Kidney glomerular epithelial cell (primary cell): ENCODE data around the gene ACTL7B.
A peak's percentile ranks its signal among the peaks of the same experiment; 100 is the strongest.
"Not testable (repeated sequence)": the region's sequence is repeated elsewhere in the genome, so short reads cannot be mapped to it uniquely, and the experiment has no call there.

ENCODE experiments used
- DNase-seq: peaks from one replicate; lab custom pipeline; 2025; lab: John Stamatoyannopoulos, UW

The ACTL7B gene

GRCh38 chr9:108869092-108869725, 13.4 kb upstream of the ACTL7B start:
- peak; percentile 63 for DNase-seq

DNA sequence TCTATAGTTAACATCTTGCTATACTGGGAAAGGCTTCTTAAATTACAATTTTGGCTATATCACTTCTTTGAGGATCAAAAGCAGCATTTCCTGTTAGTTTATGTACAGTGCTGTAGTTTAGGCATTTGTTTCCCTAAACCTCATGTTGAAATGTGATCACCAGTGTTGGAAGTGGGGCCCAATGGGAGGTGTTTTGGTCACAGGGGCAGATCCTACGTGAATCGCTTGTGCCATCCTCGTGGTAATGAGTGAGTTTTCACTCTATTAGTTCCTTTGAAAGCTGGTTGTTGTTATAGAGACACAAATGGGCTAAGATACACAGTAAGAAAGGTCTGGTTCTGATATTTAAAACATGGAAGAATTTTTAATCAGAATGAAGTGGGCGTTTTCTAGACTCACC, 12.0 kb upstream of the ACTL7B start:
- DNase-seq: no peak

GRCh38 chr9:108867116-108867515, 11.3 kb upstream of the ACTL7B start:
- DNase-seq: no peak

GRCh38 chr9:108866001-108866420, 10.2 kb upstream of the ACTL7B start:
- no peak for DNase-seq

DNA sequence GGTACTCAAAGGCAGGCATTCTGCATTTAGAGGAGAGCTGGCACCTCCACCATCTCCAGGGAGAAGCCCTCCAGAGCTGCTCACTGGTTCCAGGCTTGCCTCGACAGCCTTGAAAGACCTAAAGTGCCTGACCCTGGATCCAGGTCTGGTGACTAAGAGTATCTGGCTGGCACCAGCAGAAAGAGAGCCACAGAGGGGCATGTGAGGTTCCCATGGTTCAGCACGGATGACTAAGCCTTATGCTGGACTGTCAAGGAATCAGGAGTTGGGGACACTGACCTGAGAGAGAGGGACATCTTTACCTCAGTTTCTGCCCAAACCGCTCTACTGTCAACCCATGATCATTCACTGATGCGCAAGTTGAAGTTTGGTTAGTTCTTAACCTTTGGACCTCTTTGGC, 9.3 kb upstream of the ACTL7B start:
- no peak for DNase-seq

DNA sequence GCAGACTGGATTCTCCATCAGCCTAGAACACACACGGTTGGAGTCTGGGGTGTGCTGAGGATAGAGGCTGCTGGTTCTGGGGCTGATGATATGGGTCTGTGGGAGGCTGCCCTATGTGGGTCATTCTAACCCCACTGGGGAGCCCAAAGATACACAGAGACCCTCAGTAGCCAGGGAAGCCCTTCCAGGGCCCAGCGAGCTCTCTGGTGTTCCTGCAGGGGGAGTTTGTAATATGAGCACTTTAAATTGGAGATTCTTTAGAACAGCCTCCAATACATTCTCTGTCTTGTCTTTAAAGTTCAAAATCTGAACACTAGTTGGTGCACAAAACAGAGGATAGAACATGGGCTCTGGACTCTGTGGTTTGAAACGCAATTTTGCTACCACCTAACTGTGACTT, 8.7 kb upstream of the ACTL7B start:
- no peak for DNase-seq

DNA sequence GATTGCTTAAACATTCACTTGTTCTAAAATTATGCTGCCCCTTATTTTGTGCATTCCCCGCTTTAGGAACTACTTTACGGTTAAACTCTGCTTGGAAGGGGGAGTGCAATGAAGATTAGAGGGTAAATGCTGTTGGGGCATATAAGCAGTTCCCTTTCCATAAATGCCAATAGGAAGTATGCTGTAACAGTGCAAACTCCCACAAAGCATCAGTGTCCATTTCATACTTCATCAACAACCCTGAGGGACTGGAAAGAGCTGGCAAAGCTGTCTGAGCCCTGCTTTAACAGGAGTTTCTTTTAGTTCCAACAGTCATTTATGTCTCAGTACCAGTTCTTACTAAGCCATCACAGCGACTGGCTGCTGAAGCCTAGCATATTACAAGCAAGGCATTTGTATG, 8.1 kb upstream of the ACTL7B start:
- DNase-seq: no peak

- DNase-seq: no peak
These were observed 6.2 kb upstream of the ACTL7B start, which contains the start of gene ACTL7A for GRCh38 chr9:108861997-108862396. Gene ACTL7A (plus strand): TSS chr9:108862266. CDS start chr9:108862323, 57 bp downstream.

GRCh38 chr9:108861464-108861863, 5.7 kb upstream of the ACTL7B start:
- no peak for DNase-seq

GRCh38 chr9:108860764-108861163, 5.0 kb upstream of the ACTL7B start:
- no peak for DNase-seq

DNA sequence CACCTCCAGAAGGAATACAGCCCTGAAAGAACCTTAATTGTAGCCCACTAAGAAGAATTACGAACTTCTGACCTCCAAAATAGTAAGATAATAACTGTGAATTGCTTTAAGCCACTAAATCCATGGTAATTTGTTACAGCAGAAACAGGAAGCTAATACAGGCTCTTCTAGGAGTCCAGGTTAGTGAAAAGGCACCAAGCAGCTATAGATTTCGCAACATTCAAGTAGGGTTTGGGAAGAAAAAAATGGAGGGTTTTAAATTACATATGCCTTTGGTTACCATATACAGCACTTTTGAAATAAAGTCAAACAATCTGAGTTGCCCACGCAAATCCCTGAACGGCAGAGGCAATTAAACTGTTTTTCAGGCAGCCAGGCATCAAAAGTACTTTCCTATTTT, 4.6 kb upstream of the ACTL7B start:
- no peak for DNase-seq

- no peak for DNase-seq
These were observed 3.8 kb upstream of the ACTL7B start for GRCh38 chr9:108859459-108860114.

GRCh38 chr9:108857572-108857971, 1.8 kb upstream of the ACTL7B start:
- DNase-seq: no peak

- no peak for DNase-seq
These were observed 278 bp downstream of the ACTL7B start for GRCh38 chr9:108855529-108855886.

DNA sequence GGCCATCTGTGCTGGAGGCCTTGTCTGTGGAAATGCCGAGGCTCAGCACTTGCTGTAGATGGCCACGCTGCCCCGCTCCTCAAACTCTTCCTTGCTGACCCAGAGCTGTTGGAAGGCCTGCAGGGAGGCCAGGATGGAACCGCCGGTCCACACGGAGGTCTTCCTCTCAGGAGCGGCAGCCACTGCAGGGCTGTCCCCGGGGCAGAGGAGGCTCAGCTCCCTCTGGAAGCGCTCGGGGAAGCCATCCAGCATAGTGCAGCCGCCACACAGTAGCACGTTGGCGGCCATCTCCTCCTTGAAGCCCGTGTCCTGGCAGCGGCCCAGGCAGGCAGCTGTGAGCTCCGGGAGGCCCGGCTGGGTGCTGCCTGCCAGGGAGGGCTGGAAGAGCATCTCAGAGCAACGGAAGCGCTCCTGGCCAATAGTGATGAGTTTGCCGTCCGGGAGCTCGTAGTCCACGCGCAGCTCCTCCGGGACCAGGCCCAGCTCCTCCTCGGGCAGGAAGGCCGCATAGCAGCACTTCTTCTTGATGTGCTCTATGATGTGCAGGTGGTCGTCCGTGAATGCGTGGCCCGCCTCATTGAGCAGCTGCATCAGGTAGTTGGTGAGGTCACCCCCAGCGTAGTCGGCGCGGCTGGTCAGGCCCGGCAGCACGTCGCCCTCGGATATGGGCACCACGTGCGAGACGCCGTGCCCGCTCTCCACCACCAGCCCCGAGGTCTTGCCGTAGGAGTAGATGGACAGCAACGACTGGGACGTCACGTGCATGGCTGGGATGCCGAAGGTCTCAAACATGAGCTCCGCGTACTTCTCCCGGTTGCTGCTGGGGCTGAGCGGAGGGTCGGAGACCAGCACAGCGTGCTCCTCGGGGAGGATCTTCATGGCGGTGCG, 901 bp downstream of the ACTL7B start:
- DNase-seq: no peak

GRCh38 chr9:108854094-108854493, 1.7 kb downstream of the ACTL7B start:
- DNase-seq: no peak

DNA sequence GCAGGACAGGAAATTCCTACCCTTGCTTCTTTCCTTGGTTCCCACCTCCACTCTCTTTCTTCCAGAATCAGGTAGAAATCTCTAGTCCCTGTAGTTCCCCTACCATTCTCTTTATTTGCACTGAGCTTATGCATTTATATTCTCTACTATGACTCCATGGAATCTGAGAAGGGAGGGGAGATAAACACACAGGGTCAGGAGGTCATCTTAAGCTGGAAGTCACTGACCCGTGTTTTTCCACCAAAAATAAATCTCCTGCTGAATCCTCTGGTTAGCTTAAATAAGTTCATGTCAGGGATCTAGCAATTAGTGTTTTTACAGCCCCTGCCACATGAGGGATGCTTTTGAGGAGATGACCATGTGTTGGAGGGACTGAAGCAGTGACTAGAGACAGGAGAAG, 3.7 kb downstream of the ACTL7B start:
- DNase-seq: no peak

- no peak for DNase-seq
These were observed 4.6 kb downstream of the ACTL7B start for GRCh38 chr9:108851138-108851537.

DNA sequence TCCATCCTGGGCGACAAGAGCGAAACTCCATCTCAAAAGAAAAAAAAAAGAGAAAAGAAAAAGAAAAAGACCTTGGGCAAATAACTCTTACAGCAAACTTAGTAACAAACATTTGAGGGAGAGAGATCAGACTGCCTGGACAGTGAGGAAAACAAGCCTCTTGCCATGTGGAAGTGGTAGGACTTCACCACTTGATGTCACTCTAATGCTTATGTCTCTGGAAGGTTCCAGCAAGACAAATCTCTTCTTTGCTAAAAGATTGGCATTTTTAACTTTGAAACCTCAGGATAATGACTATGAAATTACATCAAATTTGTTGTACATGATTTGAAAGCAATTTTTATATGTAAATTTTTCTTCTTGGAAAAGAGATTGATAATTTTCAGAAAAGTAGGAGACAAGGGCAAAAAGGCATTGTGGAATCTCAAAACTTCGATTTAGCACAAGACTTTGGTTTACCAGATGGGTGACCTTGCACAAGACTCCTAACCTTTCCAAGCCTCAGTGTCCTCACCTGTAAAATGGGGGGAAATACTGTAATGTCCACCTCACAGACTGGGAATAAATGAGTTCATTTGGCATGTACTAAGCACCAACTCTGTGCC, 5.4 kb downstream of the ACTL7B start:
- peak; percentile 6 for DNase-seq

DNA sequence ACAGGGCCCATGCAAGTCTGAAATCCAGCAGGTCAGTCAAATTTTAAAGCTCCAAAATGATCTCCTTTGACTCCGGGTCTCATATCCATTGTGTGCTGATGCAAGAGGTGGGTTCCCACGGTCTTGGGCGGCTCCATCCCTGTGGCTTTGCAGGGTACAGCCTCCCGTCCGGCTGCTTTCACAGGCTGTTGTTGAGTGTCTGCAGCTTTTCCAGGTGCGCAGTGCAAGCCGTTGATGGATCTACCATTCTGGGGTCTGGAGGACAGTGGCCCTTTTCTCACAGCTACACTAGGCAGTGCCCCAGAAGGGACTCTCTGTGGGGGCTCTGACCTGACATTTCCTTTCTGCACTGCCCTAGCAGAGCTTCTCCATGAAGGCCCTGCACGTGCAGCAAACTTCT, 7.5 kb downstream of the ACTL7B start:
- not testable (repeated sequence) for DNase-seq

- DNase-seq: no peak
These were observed 9.8 kb downstream of the ACTL7B start for GRCh38 chr9:108845947-108846346.

GRCh38 chr9:108845507-108845906, 10.3 kb downstream of the ACTL7B start:
- DNase-seq: no peak

- no peak for DNase-seq
These were observed 10.9 kb downstream of the ACTL7B start for GRCh38 chr9:108844856-108845255.
